Endothelial cell of umbilical vein (primary cell): Measurements from ENCODE around the gene ZNF618. TPM values are rescaled to one million over a fixed set of nuclear protein-coding genes. Genes with fewer than 3 reads are reported as not detected.

Experiments used
- BruUV-seq: library from RNA; stranded (reverse); fragments of 400-500 nt; replicated peaks from 2 replicates; lab custom pipeline; 2021; lab: Mats Ljungman, UMichigan
- CTCF ChIA-PET: fragments of 300-600, 350-600 bp; sonication (Branson Sonifier 250); formaldehyde crosslinking; loops from one replicate; lab custom pipeline; 2021; ENCODE audit warnings: antibody characterized with exemption, inconsistent platforms; lab: Charles Lee
- POLR2A ChIA-PET: fragments of 300-600, 350-600 bp; sonication (Branson Sonifier 250); formaldehyde crosslinking; loops from one replicate; lab custom pipeline; 2021; ENCODE audit warnings: antibody characterized with exemption, inconsistent platforms; lab: Charles Lee
- DNase-seq: peaks from one replicate; pipeline ENCODE4 v3.0.0-alpha.2; 2011; ENCODE audit warnings: low read depth, low spot score
- FAIRE-seq: peaks from 2 replicates; lab custom pipeline; 2011; peaks lifted over from hg19 to GRCh38; lab: Jason Lieb, UNC
- H2AFZ ChIP-seq: 2 replicates; pipeline ENCODE4 v1.6.0; 2012; ENCODE audit warnings: low read depth, low read length, control low read depth, inconsistent platforms
- H3K27ac ChIP-seq: 2 replicates; pipeline ENCODE4 v1.5.1; 2011; ENCODE audit warnings: low read depth, mild to moderate bottlenecking, control low read depth, low read length, moderate library complexity; ENCODE audit not compliant: insufficient read depth
- H3K27me3 ChIP-seq, 2 experiments: 2 replicates each; pipeline versions ENCODE4 v1.6.0 to v1.6.1; 2011; ENCODE audit warnings: low read length in 2 of 2, mixed read lengths in 1 of 2; ENCODE audit not compliant: control insufficient read depth in 2 of 2, insufficient read depth in 2 of 2
- H3K36me3 ChIP-seq, 2 experiments: 2 replicates in 1 of 2; 3 replicates in 1 of 2; pipeline ENCODE4 v1.5.1; 2011; ENCODE audit warnings: low read length in 2 of 2, mild to moderate bottlenecking in 1 of 2, moderate library complexity in 1 of 2; ENCODE audit not compliant: control insufficient read depth in 2 of 2, insufficient read depth in 2 of 2; ENCODE audit errors: extremely low read depth in 1 of 2
- H3K4me1 ChIP-seq: 3 replicates; pipeline ENCODE4 v1.5.1; 2011; ENCODE audit warnings: mild to moderate bottlenecking, low read length; ENCODE audit not compliant: control insufficient read depth, insufficient read depth; ENCODE audit errors: extremely low read depth
- H3K4me2 ChIP-seq: 2 replicates; pipeline ENCODE4 v1.6.1; 2011; ENCODE audit warnings: low read length, control low read depth, mixed read lengths; ENCODE audit not compliant: insufficient read depth
- H3K4me3 ChIP-seq, 3 experiments: fragments of 200-600 bp in 1 of 3; sonication (generic), shearing (Covaris generic) in 1 of 3; replicated peaks in 1 of 3; 2 replicates each; pipeline ENCODE4 v1.5.1; 2011 to 2016; ENCODE audit warnings: control low read depth in 3 of 3, low read length in 3 of 3, mild to moderate bottlenecking in 2 of 3, inconsistent platforms in 1 of 3, low read depth in 1 of 3, moderate library complexity in 1 of 3; ENCODE audit not compliant: insufficient read depth in 1 of 3
- H3K79me2 ChIP-seq: 2 replicates; pipeline ENCODE4 v1.6.0; 2012; ENCODE audit warnings: low read length, inconsistent platforms; ENCODE audit not compliant: control insufficient read depth, insufficient read depth
- H3K9ac ChIP-seq: replicated peaks from 2 replicates; pipeline ENCODE3; 2011; ENCODE audit warnings: low read length, control low read depth; ENCODE audit not compliant: insufficient read depth; ENCODE audit errors: extremely low read depth
- H3K9me1 ChIP-seq: replicated peaks from 3 replicates; pipeline ENCODE4 v1.6.0; 2011; ENCODE audit warnings: mild to moderate bottlenecking, low read length; ENCODE audit not compliant: control insufficient read depth, insufficient read depth; ENCODE audit errors: extremely low read depth
- H3K9me3 ChIP-seq: replicated peaks from 2 replicates; pipeline ENCODE4 v1.5.1; 2012; ENCODE audit warnings: low read length, inconsistent platforms; ENCODE audit not compliant: control insufficient read depth, insufficient read depth
- H4K20me1 ChIP-seq: replicated peaks from 2 replicates; pipeline ENCODE3; 2011; ENCODE audit warnings: mild to moderate bottlenecking, low read length; ENCODE audit not compliant: control insufficient read depth, insufficient read depth; ENCODE audit errors: extremely low read depth
- CTCF ChIP-seq, 2 donors: IDR thresholded peaks; 1 replicate in 1 of 2; 2 replicates in 1 of 2; pipeline ENCODE4 v1.5.1; 2011; ENCODE audit warnings: low read length in 2 of 2, mild to moderate bottlenecking in 2 of 2, moderate library complexity in 2 of 2, control low read depth in 1 of 2, inconsistent platforms in 1 of 2, low read depth in 1 of 2; ENCODE audit not compliant: insufficient read depth in 1 of 2; ENCODE audit errors: extremely low read depth in 1 of 2
- EZH2 ChIP-seq: IDR thresholded peaks from 2 replicates; pipeline ENCODE4 v1.6.1; 2012; ENCODE audit warnings: borderline replicate concordance, low read depth, mild to moderate bottlenecking, moderate library complexity, low read length, inconsistent platforms; ENCODE audit not compliant: severe bottlenecking
- FOS ChIP-seq: IDR thresholded peaks from 2 replicates; pipeline ENCODE4 v1.6.1; 2011; ENCODE audit warnings: mild to moderate bottlenecking, low read length, moderate library complexity, borderline replicate concordance; ENCODE audit not compliant: insufficient read depth
- GATA2 ChIP-seq: IDR thresholded peaks from 2 replicates; pipeline ENCODE4 v1.7.0; 2011; ENCODE audit warnings: low read depth, mild to moderate bottlenecking, moderate library complexity, mixed read lengths, low read length; ENCODE audit not compliant: insufficient read length, insufficient read depth
- JUN ChIP-seq: IDR thresholded peaks from 2 replicates; pipeline ENCODE4 v1.6.1; 2011; ENCODE audit warnings: borderline replicate concordance, low read depth; ENCODE audit not compliant: insufficient read length, insufficient read depth
- MAX ChIP-seq: IDR thresholded peaks from 2 replicates; pipeline ENCODE4 v1.6.1; 2011; ENCODE audit not compliant: insufficient read depth, insufficient read length
- MYC ChIP-seq: IDR thresholded peaks from one replicate; pipeline ENCODE4 v1.6.1; 2011; ENCODE audit warnings: mild to moderate bottlenecking, low read depth, low read length
- POLR2A ChIP-seq: IDR thresholded peaks from 2 replicates; pipeline ENCODE4 v1.6.1; 2012; ENCODE audit warnings: low read depth, mild to moderate bottlenecking, control low read depth, low read length
- POLR2AphosphoS5 ChIP-seq: IDR thresholded peaks from 2 replicates; pipeline ENCODE4 v1.6.1; 2012; ENCODE audit warnings: low read depth, mild to moderate bottlenecking, control low read depth, low read length, moderate library complexity; ENCODE audit not compliant: insufficient read depth
- dilution Hi-C: fragments of 300-500 bp; cut with MboI; formaldehyde crosslinking; loops from one replicate; pipeline ENCODE4 v1.15.0; 2019; ENCODE audit warnings: low sequenced_read_pairs; ENCODE audit not compliant: extremely low pct_ligation_motif_present
- intact Hi-C: fragments of 100-400 bp; cut with micrococcal nuclease; formaldehyde crosslinking; loops from one replicate; pipeline ENCODE4 v1.10.0; 2022
- polyA plus RNA-seq, 4 experiments: library from polyadenylated mRNA; depleted of rRNA in 3 of 4; stranded (reverse) in 3 of 4; unstranded in 1 of 4; fragments of >200 nt; gene quantifications; 2 replicates each; pipeline versions ENCODE4 v1.2.1 to v1.2.3, GENCODE V29; 2011 to 2012; ENCODE audit warnings: missing spikeins in 1 of 4
- total RNA-seq: library from RNA; stranded (reverse); gene quantifications from 2 replicates; pipeline ENCODE4 v1.2.3, GENCODE V29; 2021

The ZNF618 gene
- total and polyA plus RNA-seq, 2 donors (not counting 3 experiments of a cell fraction or from before 2014, with no cell fraction given): 22.6 to 80.3 TPM

- peaks cover 55% of the 10 kb centered on the region for H3K79me2 ChIP-seq
- no peaks in the 10 kb centered on the region for H3K9me3 ChIP-seq
- dilution Hi-C loops (no loop called here), intact Hi-C loops (no loop called here)
- DNase-seq: no peak
- H3K27me3 ChIP-seq: no peaks in the 10 kb centered on the region
- TF ChIP-seq CTCF (IDR thresholded peaks at IDR 0.05; ENCODE audit: extremely low read depth in 1 of 2, insufficient read depth in 1 of 2, low read depth in 1 of 2, low read length in 2 of 2): no peak
- no peak for TF ChIP-seq POLR2AphosphoS5
- no peak for TF ChIP-seq POLR2A
- TF ChIP-seq MAX: no peak
- no peak for TF ChIP-seq EZH2
- TF ChIP-seq JUN: no peak
- TF ChIP-seq GATA2: no peak
- no peak for TF ChIP-seq MYC
- TF ChIP-seq FOS: no peak
- no peaks in the 10 kb centered on the region for H4K20me1 ChIP-seq
- no peaks in the 10 kb centered on the region for H3K9me1 ChIP-seq
- H3K4me3 ChIP-seq: no peak overlapping the region
- no peak overlapping the region for H3K27ac ChIP-seq
- H3K36me3 ChIP-seq: peaks cover 0 to 2% of the 10 kb centered on the region in 2 experiments
- FAIRE-seq: no peak
- BruUV-seq: no TSS peak
- POLR2A ChIA-PET: no interaction called here
- CTCF ChIA-PET: interaction anchor here (1.0 to 3.4 kb wide), 2 partner anchors 12 to 14 kb away, joined by 3 to 12 read pairs; no protein-coding TSS in a partner anchor
- H3K9ac ChIP-seq: no peak overlapping the region
- H2AFZ ChIP-seq: no peak overlapping the region
- no peak overlapping the region for H3K4me2 ChIP-seq
- H3K4me1 ChIP-seq: peaks cover 29% of the 10 kb centered on the region
Measured at GRCh38 chr9:113949571-113950078, 73.5 kb downstream of the ZNF618 start.
